ENCODE measurements around the gene CLEC20A. TPM values are rescaled to one million over a fixed set of nuclear protein-coding genes. Genes with fewer than 3 reads are reported as not detected.

The CLEC20A gene
- total RNA-seq, 1 donor from 2014 or later, result not detected

- ATAC-seq (peak; percentile 49), DNase-seq (ENCODE audit: missing footprints) (peak; percentile 90)
- intact Hi-C loops (cut with DNase I), result loop anchor here (2.0 to 10.0 kb wide), 2 partner anchors 228 to 470 kb away; no protein-coding TSS in a partner anchor
These were observed 35.6 kb upstream of the CLEC20A start for GRCh38 chr1:178532392-178532791.

- ATAC-seq (peak; percentile 21), DNase-seq (ENCODE audit: missing footprints) (no peak)
These were observed 35.1 kb upstream of the CLEC20A start for GRCh38 chr1:178531887-178532286.

DNA sequence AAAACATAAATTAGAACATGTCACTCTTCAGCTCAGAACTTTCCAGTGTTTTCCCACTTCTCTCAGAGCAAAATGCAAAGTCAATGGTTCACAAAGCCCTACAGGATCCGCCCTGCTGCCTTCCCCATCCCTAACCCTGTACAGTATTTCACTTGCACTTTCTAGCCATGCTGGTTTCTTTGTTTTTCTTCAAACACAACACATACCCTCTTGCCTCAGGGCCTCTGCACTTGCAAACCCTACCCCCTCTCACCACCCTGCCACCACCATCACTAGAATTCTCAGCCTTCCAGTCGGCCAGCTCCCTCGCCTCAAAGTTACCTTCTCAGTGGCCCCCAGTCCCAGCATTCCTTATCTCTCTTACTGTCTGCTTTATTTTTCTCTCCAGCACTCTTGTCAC is 33.7 kb upstream of the CLEC20A start:
- no peak for DNase-seq (ENCODE audit: missing footprints)
- ATAC-seq, result no peak
- intact Hi-C loops (cut with DNase I), result loop anchor here (10.0 kb wide), 1 partner anchor 226 kb away; no protein-coding TSS in a partner anchor

More at GRCh38 chr1:178531887-178532286, 35.1 kb upstream of the CLEC20A start:
- intact Hi-C loops (cut with DNase I), result loop anchor here (2.0 to 10.0 kb wide), 2 partner anchors 227 to 471 kb away; no protein-coding TSS in a partner anchor

DNA sequence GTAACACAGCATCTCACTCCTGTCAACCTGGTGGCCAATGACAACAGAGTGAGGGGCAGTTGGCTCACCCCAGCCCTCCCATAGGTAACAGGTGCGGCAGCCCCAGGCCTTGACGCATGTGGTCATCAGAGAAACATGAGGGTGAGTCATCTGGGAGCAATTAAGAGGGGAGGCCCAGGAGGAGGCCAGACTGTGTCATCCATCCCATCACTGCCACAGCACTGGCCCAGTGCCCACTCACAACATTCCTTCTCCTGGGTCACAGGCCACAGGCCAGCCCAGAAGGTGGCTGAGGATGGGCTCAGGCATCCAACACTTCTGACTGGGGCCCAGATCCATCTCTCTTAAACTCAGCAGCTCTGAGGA is 33.3 kb upstream of the CLEC20A start:
- ATAC-seq, result no peak
- no peak for DNase-seq (ENCODE audit: missing footprints)
- intact Hi-C loops (cut with DNase I), result loop anchor here (10.0 kb wide), 1 partner anchor 225 kb away; no protein-coding TSS in a partner anchor

- no peak for DNase-seq (ENCODE audit: missing footprints)
- intact Hi-C loops (cut with DNase I), result loop anchor here (10.0 kb wide), 1 partner anchor 225 kb away; no protein-coding TSS in a partner anchor
- no peak for ATAC-seq
These were observed 32.7 kb upstream of the CLEC20A start for GRCh38 chr1:178529364-178530036.

DNA sequence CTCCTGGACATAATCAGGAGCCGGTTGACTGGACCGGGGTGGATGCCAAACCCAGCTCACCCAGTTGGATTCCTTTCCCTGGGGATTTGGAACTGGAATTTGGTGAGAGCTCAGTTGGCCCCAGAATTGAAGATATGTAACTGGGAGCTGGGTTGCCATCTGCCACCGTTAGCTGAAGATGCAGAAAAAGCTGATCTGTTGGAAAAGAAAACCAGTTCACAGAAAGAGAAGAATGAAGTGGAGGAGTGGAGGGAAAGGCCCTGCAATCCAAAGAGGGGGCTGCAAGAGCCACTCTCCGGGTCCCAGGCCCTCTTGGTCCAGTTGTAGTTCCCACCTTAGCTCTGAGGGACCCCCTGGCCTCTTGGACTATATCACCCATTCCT is 32.2 kb upstream of the CLEC20A start:
- intact Hi-C loops (cut with DNase I), result no loop called here
- ATAC-seq (no peak), DNase-seq (ENCODE audit: missing footprints) (no peak)

- no peak for DNase-seq (ENCODE audit: missing footprints)
These were observed 31.6 kb upstream of the CLEC20A start for GRCh38 chr1:178528228-178528952.

GRCh38 chr1:178527117-178527516 is 30.4 kb upstream of the CLEC20A start:
- no peak for DNase-seq (ENCODE audit: missing footprints)
- ATAC-seq, result no peak
- intact Hi-C loops (cut with DNase I), result no loop called here

More at GRCh38 chr1:178528228-178528952, 31.6 kb upstream of the CLEC20A start:
- intact Hi-C loops (cut with DNase I), result no loop called here
- no peak for ATAC-seq

DNA sequence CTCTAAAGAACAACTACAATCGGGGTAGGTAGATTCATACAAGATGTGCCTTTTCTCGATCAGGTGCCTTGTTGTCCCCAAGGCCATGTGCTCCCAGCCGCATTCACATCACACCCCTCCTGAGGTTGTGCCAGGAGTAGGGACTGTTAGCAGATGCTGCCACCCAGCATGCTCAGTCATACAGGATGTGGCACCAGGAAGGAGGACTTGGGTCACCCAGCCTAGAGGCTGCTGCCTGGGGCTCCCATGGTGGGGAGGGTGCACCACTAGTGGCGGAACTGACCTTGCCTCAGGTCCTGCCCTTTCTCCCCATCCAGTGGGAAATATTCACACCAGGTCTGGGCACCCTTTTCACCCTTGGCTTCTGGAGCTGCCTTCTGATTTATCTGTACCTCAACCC is 24.5 kb upstream of the CLEC20A start:
- ATAC-seq (no peak), DNase-seq (ENCODE audit: missing footprints) (no peak)
- intact Hi-C loops (cut with DNase I), result no loop called here

DNA sequence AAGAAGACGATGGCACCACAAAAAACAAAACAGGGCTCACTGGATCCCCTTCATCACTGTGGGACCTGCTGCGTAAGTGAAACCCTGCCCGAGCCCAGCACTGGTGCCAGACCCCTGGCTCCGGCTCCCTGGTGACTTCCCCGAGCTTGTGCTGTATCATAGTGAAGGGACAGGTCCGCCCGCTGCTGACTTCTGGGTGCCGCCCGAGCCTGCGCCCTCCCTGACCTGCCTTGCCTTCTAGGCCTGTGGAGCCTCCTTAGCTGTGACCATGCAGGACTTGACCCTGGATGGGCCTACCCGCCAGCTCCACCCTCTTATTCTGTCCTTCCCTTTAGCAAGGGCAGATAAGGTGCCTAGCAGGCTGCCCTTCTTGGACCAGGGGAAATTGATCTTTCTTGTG is 24.0 kb upstream of the CLEC20A start:
- intact Hi-C loops (cut with DNase I), result no loop called here
- DNase-seq (ENCODE audit: missing footprints) (no peak), ATAC-seq (no peak)

GRCh38 chr1:178518894-178519293 is 22.1 kb upstream of the CLEC20A start:
- ATAC-seq (no peak), DNase-seq (ENCODE audit: missing footprints) (no peak)
- intact Hi-C loops (cut with DNase I), result no loop called here

- ATAC-seq, result no peak
These were observed 19.3 kb upstream of the CLEC20A start for GRCh38 chr1:178516110-178516509.

DNA sequence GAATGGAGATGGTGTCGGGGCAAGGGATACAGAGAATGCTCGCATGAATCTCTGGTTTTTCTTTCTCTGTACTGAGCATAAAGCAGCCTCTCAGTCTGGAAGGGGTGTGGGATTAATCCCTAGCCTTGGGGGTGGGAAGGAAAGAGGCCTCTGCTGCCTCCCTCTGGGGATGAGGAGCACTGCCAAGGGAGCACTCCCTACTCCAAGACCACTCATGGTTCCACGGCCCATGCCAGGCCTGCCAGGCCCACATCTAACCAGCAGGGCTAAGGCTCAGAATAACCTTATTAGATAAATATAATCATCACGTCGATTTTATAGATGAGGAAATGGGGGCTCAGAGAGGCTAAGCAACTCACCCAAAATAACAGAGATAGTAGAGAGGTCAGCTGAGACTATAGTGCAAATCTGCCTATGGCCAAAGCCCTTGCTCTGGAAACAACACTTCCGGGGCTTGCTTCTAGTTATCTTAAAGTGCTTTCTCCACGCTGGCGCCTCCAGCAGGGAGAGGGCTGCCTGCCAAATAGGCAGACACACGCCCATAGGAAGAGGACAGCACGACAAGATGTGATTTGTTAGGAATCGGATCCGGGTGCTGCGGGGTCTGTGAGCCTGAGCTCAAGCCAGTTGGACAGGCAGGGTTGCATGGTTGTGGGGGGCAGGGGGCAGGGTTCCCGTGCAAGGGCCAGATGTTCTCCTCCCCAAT is 16.7 kb upstream of the CLEC20A start:
- intact Hi-C loops (cut with DNase I), result no loop called here
- ATAC-seq, result peak; percentile 54
- DNase-seq (ENCODE audit: missing footprints), result peak; percentile 79

More at GRCh38 chr1:178516110-178516509, 19.3 kb upstream of the CLEC20A start:
- intact Hi-C loops (cut with DNase I), result no loop called here
- DNase-seq (ENCODE audit: missing footprints), result no peak

DNA sequence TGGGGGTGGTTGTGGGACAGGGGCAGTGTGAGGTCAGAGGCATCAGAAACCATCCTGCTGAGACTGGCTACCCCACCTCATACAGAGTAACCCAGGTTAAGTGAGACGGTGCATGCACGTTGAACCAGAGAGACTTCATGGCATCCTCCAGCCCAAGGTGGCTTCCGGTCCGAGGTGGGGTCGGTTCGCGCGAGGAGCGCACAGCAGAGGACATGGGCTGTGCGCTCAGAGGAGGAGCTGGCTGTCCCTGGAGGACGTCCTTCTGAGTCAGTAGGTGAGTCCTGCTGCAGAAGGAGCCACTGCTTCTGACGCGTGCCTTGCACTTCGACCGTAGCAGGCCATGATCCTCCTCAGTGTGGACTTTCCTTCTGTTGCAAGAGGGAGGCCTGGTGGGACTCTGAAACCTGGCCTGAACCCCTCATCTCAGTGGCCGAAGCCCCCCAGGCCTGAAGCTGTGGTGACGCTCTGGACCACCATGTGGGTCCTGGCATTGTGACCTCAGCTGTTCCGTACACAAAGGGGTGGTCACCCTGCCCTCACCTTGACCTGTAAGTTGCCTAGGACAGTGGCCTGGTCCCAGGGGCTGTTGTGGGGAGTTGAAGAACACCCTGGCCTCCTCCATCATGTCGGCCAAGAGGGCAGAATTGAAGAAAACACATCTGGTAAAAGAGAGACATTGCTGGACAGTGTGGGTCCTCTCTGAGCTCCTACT is 16.0 kb upstream of the CLEC20A start, which contains the start of gene TEX35:
TSS of gene TEX35 (plus strand) at position 544 of the 712 bp plus-strand sequence. CDS start at position 624, 80 bp downstream.
- intact Hi-C loops (cut with DNase I), result no loop called here
- ATAC-seq, result no peak
- DNase-seq (ENCODE audit: missing footprints), result no peak

- no peak for DNase-seq (ENCODE audit: missing footprints)
- intact Hi-C loops (cut with DNase I), result no loop called here
- no peak for ATAC-seq
These were observed 13.4 kb upstream of the CLEC20A start for GRCh38 chr1:178510155-178510554.

DNA sequence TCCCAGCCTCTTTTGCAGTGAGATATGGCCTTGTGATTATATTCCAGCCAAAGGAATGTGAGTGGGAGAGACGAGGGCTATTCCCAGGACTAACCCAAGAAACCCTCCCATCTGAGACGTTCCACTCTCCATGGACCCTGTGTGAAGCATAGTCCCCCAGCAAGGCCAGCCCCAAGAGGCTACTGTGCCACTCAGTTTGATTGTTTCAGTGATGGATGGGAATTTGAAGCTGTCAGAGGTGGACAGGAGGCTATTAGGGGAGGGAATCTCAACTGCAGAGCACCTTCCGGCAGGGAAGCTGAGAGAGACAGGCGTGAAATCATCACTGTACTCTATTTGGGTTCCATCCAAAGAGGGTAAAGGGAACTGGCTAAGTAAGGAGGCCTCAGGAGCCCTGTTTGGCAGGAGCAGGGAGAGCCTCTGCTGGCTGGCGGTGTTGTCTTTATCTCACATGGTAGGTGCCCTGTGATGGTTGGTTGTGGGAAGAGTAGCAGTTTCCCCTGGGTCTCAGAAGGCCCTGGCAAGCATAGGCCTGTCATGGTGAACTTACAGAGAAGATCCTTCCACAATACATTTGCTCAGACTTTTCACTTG is 12.7 kb upstream of the CLEC20A start:
- ATAC-seq, result peak; percentile 66
- no peak for DNase-seq (ENCODE audit: missing footprints)
- intact Hi-C loops (cut with DNase I), result no loop called here

GRCh38 chr1:178506669-178507068 is 9.9 kb upstream of the CLEC20A start:
- ATAC-seq (no peak), DNase-seq (ENCODE audit: missing footprints) (no peak)

DNA sequence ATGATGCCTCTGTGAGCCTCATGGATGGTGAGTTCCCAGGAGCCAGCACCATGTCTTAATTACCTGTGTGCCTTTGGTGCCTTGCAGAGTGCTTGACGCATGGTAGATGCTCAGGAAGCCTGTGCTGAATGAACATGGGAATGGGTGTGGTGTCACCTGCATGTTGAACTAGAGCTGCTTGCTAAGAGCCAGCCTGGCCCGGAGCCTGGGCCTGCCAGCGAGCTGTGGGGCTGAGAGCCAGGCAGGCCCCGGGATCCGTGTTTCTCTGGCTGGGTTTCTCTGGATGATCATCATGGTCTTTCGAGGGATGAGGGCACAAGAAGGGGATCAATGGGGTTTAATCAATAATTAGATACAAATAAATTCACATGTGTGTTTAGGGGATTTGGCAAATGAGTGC is 9.4 kb upstream of the CLEC20A start:
- no peak for ATAC-seq
- no peak for DNase-seq (ENCODE audit: missing footprints)
- intact Hi-C loops (cut with DNase I), result no loop called here

More at GRCh38 chr1:178506669-178507068, 9.9 kb upstream of the CLEC20A start:
- intact Hi-C loops (cut with DNase I), result no loop called here

All from Right ventricle myocardium inferior (tissue), 1 donor.